ENCODE measurements around the gene KSR1.

GRCh38 chr17:27518545-27519521 is 62.6 kb downstream of the KSR1 start:
- no peak for TF ChIP-seq CTCF (IDR thresholded peaks at IDR 0.05 in 2 of 3, conservative IDR thresholded peaks at IDR 0.05 in 1 of 3; ENCODE audit: control insufficient read depth in 2 of 3, extremely low read depth in 1 of 3, insufficient read depth in 1 of 3, low read depth in 3 of 3, low read length in 3 of 3)
- no peak for TF ChIP-seq POLR2A (IDR thresholded peaks at IDR 0.05; ENCODE audit: low read depth, low read length)
- no peak for TF ChIP-seq RAD21 (IDR thresholded peaks at IDR 0.05; ENCODE audit: insufficient read depth, low read depth, low read length)

Data from GM12878 (cell line).